HG03095 (cell line): ENCODE results near the gene TBL1X.
"Not testable (repeated sequence)": the region's sequence is repeated elsewhere in the genome, so short reads cannot be mapped to it uniquely, and the experiment has no call there.

ENCODE experiments used
- ATAC-seq: cut with Tn5 transposase; IDR thresholded peaks from one replicate; pipeline ENCODE4 v1.9.1; 2021; ENCODE audit warnings: moderate library complexity; ENCODE audit not compliant: unreplicated experiment

Gene TBL1X

GRCh38 chrX:9533611-9534010 lies 68.8 kb downstream of the TBL1X start:
- no peak for ATAC-seq

- ATAC-seq = no peak
Observed at GRCh38 chrX:9534686-9535085, 69.8 kb downstream of the TBL1X start.

GRCh38 chrX:9535101-9535500 lies 70.2 kb downstream of the TBL1X start:
- ATAC-seq = no peak

- ATAC-seq = not testable (repeated sequence)
Observed at GRCh38 chrX:9536156-9536555, 71.3 kb downstream of the TBL1X start.

- no peak for ATAC-seq
Observed at GRCh38 chrX:9537781-9538180, 72.9 kb downstream of the TBL1X start.

- no peak for ATAC-seq
Observed at GRCh38 chrX:9538544-9539045, 73.7 kb downstream of the TBL1X start.

- no peak for ATAC-seq
Observed at GRCh38 chrX:9539605-9540387, 74.9 kb downstream of the TBL1X start.

- no peak for ATAC-seq
Observed at GRCh38 chrX:9542106-9542760, 77.4 kb downstream of the TBL1X start.

- no peak for ATAC-seq
Observed at GRCh38 chrX:9542761-9543111, 77.9 kb downstream of the TBL1X start.

GRCh38 chrX:9555354-9555753 lies 90.5 kb downstream of the TBL1X start:
- no peak for ATAC-seq

- no peak for ATAC-seq
Observed at GRCh38 chrX:9557091-9557490, 92.2 kb downstream of the TBL1X start.

GRCh38 chrX:9557521-9557920 lies 92.7 kb downstream of the TBL1X start:
- ATAC-seq = no peak

GRCh38 chrX:9558615-9559014 lies 93.8 kb downstream of the TBL1X start:
- no peak for ATAC-seq

- ATAC-seq = no peak
Observed at GRCh38 chrX:9560219-9560618, 95.4 kb downstream of the TBL1X start.

GRCh38 chrX:9561199-9561598 lies 96.3 kb downstream of the TBL1X start:
- ATAC-seq = no peak

- no peak for ATAC-seq
Observed at GRCh38 chrX:9562851-9563250, 98.0 kb downstream of the TBL1X start.

- ATAC-seq = no peak
Observed at GRCh38 chrX:9566150-9566621, 101.3 kb downstream of the TBL1X start.

GRCh38 chrX:9569876-9570301 lies 105.0 kb downstream of the TBL1X start:
- no peak for ATAC-seq

- no peak for ATAC-seq
Observed at GRCh38 chrX:9573282-9574106, 108.6 kb downstream of the TBL1X start.

GRCh38 chrX:9576059-9576458 lies 111.2 kb downstream of the TBL1X start:
- no peak for ATAC-seq

- ATAC-seq = no peak
Observed at GRCh38 chrX:9577555-9577954, 112.7 kb downstream of the TBL1X start.
